HUES48 (cell line): ENCODE data around the gene TTC16.
A peak's percentile ranks its signal among the peaks of the same experiment; 100 is the strongest.
"Not testable (repeated sequence)": the region's sequence is repeated elsewhere in the genome, so short reads cannot be mapped to it uniquely, and the experiment has no call there.

Experiments
- H3K27ac ChIP-seq: one replicate; pipeline ENCODE4 v1.7.0; 2013; ENCODE audit warnings: low read depth, low read length, inconsistent platforms
- H3K27me3 ChIP-seq: 2 replicates; pipeline ENCODE4 v1.6.1; 2013; ENCODE audit warnings: mild to moderate bottlenecking, low read length; ENCODE audit not compliant: control insufficient read depth, insufficient read depth
- H3K36me3 ChIP-seq: 2 replicates; pipeline ENCODE4 v1.6.1; 2013; ENCODE audit warnings: low read length; ENCODE audit not compliant: control insufficient read depth, insufficient read depth
- H3K4me1 ChIP-seq: 2 replicates; pipeline ENCODE4 v1.6.1; 2013; ENCODE audit warnings: mild to moderate bottlenecking, low read length; ENCODE audit not compliant: control insufficient read depth, insufficient read depth
- H3K4me3 ChIP-seq: 2 replicates; pipeline ENCODE4 v1.5.1; 2013; ENCODE audit warnings: mild to moderate bottlenecking, low read depth, low read length
- H3K9ac ChIP-seq: 2 replicates; pipeline ENCODE4 v1.6.1; 2013; ENCODE audit warnings: mild to moderate bottlenecking, low read depth, low read length, moderate library complexity
- H3K9me3 ChIP-seq: 2 replicates; pipeline ENCODE4 v1.6.1; 2013; ENCODE audit warnings: low read length; ENCODE audit not compliant: control insufficient read depth, insufficient read depth

Gene TTC16

DNA sequence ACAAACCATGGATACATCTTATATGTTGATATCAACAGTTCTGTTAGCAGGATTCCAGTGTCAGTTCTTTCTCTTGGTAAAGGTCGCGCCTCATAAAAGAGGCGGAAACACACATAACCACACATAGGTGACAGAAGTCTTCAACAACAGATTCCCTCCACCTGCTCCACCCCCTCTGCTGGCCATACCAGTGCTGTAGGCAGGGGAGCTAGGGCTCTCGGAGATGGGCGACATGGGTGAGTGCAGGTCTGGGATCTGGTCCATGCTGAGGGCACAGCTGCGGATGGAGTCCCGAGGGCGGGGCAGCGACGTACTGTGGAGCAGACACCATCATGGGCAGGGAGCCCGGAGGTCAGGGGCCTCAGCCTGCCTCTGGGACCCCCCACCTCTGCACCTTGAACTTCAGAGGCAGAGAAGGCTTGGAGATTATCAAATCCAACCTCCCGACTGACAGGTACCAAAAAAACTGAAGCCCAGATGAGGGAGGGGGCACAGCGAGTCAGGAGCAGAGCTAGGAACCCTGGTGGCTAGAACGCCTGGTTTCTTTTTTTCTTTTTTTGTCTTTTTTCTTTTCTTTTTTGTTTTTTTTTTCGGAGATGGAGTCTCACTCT lies 31.2 kb downstream of the TTC16 start:
- Histone ChIP-seq H3K4me1 (no peaks in the 10 kb centered on the region), H3K36me3 (peaks cover 23% of the 10 kb centered on the region), H3K27me3 (no peaks in the 10 kb centered on the region; the same call in 1 of the 2 replicates), H3K4me3 (no peak overlapping the region), H3K27ac (no peak overlapping the region), H3K9ac (no peak overlapping the region), H3K9me3 (no peaks in the 10 kb centered on the region)

DNA sequence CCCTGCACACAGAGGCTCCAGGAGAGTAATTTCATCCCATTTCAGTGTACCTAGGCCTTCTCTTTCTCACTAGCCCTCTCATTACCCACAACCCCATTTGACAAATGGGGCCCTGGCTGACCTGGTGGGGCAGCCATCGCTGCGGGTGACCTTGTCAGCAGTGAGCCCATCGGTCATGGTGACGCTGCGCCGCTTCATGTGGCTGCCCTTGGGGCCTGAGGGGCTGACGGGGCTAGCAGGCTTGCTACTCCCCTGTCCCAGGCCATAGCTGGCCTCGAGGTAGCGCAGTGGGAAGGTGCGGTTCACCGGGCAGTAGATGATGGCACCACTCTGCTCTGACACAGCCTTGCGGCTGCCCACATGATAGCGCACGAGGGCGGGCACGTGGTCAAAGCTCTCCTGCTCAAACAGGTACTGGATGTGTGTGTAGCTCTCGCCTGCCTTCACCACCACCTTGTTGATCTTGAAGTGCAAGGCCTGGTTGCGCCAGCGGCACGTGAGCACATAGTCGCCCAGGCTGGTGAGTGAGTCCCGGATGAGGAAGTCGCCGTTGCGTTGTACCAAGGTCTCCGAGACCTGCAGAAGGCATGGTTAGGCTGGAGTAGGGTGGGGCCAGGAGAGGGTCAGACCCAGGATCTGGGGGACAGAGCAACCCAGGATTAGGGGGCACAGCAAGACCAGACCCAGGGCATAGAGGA lies 33.4 kb downstream of the TTC16 start:
- H3K36me3 ChIP-seq, result peaks cover 23% of the 10 kb centered on the region
- no peak overlapping the region for H3K9ac ChIP-seq
- H3K27me3 ChIP-seq, result peaks cover 16% of the 10 kb centered on the region; the same call in 1 of the 2 replicates
- no peaks in the 10 kb centered on the region for H3K4me1 ChIP-seq
- H3K4me3 ChIP-seq, result no peak overlapping the region
- no peaks in the 10 kb centered on the region for H3K9me3 ChIP-seq
- H3K27ac ChIP-seq, result no peak overlapping the region

DNA sequence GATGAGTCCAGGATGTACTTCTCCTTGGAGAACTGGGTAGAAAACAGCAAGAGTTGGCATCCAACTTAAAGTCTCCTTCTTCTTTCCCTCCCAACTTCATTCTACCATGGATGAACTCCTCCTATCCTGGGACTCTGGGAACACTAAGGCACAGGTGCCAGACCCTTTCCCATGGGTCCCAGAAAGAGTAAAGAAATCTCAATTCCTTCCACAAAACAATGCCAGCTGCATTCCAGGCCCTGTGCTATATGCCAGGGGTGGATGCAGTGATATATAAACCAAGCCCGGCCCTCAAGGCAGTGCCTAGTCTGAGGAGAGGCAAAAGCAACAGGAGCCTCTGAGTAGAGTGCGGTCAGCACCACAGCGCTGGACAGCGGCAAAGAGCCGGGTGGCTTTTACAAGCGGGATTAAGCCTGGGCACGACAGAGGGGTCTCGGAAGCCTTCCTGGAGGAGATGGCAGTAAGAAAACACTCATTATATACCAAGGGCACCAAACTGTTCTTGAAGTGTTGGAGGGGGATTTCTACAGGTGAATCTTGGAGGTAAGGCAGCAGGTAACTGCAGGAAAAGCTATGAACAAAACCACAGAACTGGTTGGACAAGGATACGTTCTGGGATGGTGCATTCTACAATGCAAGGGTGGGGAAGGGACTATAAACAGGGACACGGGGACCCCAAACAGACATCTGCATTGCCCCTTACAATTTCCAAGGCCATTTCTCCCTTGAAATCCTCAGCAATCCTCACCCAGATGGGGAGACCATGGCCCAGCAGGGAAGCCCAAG lies 35.6 kb downstream of the TTC16 start:
- peaks cover 23% of the 10 kb centered on the region for H3K36me3 ChIP-seq
- no peak overlapping the region for H3K27ac ChIP-seq
- no peaks in the 10 kb centered on the region for H3K9me3 ChIP-seq
- peaks cover 27% of the 10 kb centered on the region for H3K27me3 ChIP-seq
- H3K9ac ChIP-seq, result no peak overlapping the region
- H3K4me3 ChIP-seq, result no peak overlapping the region
- H3K4me1 ChIP-seq, result no peaks in the 10 kb centered on the region; the same call in 1 of the 2 replicates

DNA sequence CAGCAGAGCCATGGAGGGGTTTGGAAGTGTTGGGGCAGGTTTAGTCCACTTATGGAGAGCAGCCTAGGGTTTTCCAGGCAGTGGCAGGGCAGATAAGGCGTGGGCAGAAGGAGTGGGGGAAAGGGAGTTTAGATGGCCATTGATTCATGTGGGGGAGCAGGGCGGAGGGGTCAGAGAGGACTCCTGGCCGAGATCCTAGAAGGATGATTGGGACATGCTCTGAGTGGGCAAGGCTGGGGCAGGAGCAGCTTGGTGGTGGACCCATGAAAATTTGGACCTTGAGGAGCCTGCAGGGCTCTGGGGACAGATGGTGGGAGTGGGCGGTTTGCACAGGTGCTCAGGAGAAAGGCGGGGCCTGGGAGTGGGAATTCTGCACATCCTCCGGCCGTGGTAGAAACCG lies 37.3 kb downstream of the TTC16 start:
- no peak overlapping the region for H3K9ac ChIP-seq
- no peak overlapping the region for H3K4me3 ChIP-seq
- H3K36me3 ChIP-seq, result peaks cover 19% of the 10 kb centered on the region
- H3K27ac ChIP-seq, result no peak overlapping the region
- no peaks in the 10 kb centered on the region for H3K9me3 ChIP-seq
- peaks cover 28% of the 10 kb centered on the region for H3K27me3 ChIP-seq
- H3K4me1 ChIP-seq, result no peaks in the 10 kb centered on the region; the same call in 1 of the 2 replicates

DNA sequence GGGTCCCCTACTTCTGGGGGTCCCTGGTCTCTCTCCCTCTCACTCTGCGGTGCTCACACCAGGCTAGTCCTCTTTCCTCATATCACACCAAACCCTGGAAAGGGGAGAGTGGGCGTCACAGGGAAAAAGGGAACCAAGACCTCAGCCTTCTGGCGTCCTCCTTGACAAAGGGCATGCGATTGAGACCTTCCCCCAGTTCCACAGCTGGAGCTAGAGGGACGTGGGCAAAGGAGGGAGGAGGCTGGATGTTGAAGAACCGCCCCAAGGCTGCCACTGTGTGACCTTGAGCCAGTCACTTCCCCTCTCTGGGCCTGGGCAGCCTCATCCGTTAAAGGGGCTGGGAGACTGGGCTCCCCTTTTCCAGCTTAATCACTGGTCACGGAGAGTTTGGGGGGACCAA lies 37.7 kb downstream of the TTC16 start:
- Histone ChIP-seq H3K27me3 (peaks cover 28% of the 10 kb centered on the region), H3K27ac (no peak overlapping the region), H3K4me1 (no peaks in the 10 kb centered on the region; the same call in 1 of the 2 replicates), H3K9ac (no peak overlapping the region), H3K36me3 (peaks cover 15% of the 10 kb centered on the region), H3K4me3 (peak overlapping the region; percentile 79), H3K9me3 (no peaks in the 10 kb centered on the region)

DNA sequence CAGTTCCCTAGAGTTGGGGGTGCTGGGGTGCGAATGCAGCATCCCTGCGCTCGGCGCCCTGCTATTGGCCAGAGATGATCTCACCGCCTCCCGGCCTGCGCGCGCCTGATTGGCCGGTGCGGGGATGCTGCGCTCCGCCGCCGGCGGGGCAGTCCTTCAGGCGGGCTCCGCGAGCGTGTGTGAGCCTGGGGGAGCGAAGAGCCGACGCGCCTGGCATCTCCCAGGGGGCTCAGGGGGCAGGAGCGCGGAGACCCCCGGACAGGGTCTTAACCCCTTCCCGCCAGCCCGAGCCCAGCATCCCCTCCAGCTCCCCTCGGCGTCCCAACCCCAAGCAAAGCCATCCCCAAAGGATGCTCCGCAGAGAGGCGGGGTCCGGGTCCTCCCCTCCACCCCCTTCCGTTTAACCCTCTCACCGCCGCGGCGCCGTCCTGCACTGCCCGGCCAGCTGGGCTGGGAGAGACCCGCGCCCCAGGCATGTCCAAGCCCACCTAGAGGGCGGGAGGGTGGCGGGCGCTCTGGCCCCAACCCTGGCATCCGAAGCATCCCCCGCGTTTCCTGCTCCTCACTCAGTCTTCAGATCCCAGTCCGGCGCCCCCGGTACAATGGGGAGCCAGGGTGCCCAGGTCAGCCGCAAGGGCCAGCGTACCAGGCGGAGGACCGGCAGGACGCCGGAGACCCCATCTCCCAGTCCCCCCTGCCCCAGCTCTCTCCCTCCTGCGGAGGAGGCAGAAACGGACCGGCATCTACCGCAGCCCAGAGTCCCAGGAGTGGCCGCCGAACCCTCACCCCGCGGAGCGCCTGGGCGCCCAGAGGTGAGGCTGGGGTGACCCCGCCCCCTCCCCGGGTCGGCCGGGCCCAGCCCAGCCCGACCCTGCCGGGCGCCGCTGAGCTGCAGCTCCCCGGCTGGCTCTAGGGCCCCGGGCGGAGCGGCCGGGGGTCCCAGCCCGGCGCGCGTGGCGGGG lies 38.5 kb downstream of the TTC16 start:
- Histone ChIP-seq H3K9me3 (no peaks in the 10 kb centered on the region), H3K36me3 (peaks cover 7% of the 10 kb centered on the region), H3K4me3 (peak overlapping the region; percentile 79), H3K4me1 (no peaks in the 10 kb centered on the region; the same call in 1 of the 2 replicates), H3K27ac (peak overlapping the region; percentile 47), H3K9ac (peak overlapping the region; percentile 61; the same call in 1 of the 2 replicates), H3K27me3 (peaks cover 28% of the 10 kb centered on the region)

DNA sequence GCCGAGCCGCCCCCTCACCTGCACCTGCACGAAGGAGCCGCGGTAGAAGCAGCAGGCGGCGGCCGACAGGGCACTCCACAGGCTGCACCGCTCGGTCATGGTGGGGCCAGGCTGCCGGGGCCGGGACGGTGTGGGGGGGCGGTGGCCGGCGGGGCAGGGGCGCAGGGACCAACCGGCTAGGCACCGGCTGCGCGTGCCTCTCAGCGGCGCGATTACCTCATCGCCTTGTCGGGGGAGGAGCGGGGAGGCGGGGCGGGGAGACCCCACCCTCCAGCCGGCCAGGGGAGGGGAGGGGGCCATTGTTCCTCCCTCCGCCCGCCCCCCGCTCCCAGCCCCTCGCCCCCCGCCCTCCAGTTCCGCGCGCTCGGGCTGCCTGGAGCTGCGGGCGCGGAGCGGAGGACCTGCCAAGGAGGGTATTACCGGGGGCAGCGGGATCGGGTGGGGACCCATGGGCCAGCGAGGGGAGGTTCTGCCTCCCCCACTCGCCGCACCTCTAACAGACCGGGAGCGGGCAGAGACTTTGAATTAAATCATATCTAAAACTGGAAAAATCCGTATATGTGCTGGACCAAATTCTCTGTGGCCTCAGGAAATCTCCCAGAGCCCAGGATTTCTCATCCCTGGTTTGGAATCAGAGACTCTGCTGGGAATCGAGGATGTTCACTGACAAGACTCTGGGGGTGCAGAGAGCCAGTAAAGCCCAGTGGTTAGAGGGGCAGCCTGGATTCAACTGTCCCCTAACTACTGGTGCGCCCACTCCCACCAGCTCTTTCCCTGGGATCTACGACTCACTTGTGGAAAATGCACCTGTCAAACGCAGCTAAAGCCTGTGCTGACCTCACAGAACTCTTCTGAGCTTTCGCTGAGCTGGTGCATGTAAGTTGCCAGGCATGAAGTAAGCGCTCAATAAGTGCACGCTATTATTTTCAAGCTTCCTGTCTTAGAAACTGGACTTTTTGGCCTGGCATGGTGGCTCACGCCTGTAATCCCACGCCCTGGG lies 39.5 kb downstream of the TTC16 start:
- Histone ChIP-seq H3K36me3 (peaks cover 3% of the 10 kb centered on the region; the same call in 1 of the 2 replicates), H3K9ac (peak overlapping the region; percentile 61; the same call in 1 of the 2 replicates), H3K4me3 (peak overlapping the region; percentile 79), H3K27me3 (peaks cover 28% of the 10 kb centered on the region), H3K27ac (peak overlapping the region; percentile 47), H3K9me3 (no peaks in the 10 kb centered on the region), H3K4me1 (no peaks in the 10 kb centered on the region; the same call in 1 of the 2 replicates)

DNA sequence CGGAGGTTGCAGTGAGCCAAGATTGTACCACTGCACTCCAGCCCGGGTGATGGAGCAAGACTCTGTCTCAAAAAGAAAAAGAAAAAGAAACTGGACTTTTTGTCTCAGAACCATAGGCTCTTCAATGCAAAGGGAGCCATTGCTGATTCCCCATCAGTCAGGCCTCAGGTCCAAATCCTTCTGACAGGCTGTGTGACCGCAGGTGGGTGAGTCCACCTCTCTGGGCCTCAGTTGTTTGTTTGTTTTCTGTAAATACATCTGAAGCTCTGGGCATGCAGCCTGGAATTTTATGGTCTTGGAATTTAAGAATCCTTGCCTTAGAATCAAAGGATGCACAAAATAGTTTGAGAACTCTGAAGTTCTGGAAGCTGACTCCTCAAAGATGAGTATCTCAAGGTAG lies 40.4 kb downstream of the TTC16 start:
- Histone ChIP-seq H3K27me3 (peaks cover 28% of the 10 kb centered on the region), H3K4me1 (no peaks in the 10 kb centered on the region; the same call in 1 of the 2 replicates), H3K36me3 (no peaks in the 10 kb centered on the region), H3K9ac (no peak overlapping the region), H3K27ac (no peak overlapping the region), H3K4me3 (no peak overlapping the region), H3K9me3 (no peaks in the 10 kb centered on the region)

DNA sequence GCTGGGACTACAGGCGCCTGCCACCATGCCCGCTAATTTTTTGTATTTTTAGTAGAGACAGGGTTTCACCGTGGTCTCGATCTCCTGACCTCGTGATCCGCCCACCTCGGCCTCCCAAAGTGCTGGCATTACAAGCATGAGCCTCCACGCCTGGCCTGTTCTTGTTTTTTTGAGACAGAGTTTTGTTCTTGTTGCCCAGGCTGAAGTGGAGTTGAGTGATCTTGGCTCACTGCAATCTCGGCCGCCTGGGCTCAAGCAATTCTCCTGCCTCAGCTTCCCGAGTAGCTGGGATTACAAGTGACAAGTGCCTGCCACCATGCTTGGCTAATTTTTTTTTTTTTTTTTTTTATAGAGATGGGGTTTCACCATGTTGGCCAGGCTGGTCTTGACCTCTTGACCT lies 40.9 kb downstream of the TTC16 start:
- not testable (repeated sequence) for H3K9ac ChIP-seq, H3K4me1 ChIP-seq, H3K36me3 ChIP-seq, H3K4me3 ChIP-seq, H3K9me3 ChIP-seq, H3K27ac ChIP-seq
- H3K27me3 ChIP-seq, result peaks cover 28% of the 10 kb centered on the region
